GM12874 (cell line): ENCODE results near the gene MSI2.

Source experiments
- TF ChIP-seq, protein P1 (sequence below): IDR thresholded peaks from 2 replicates; pipeline ENCODE4 v1.5.1; 2011; ENCODE audit warnings: low read depth, mild to moderate bottlenecking, control low read depth, low read length, moderate library complexity; ENCODE audit not compliant: insufficient read depth

MSI2 gene

DNA sequence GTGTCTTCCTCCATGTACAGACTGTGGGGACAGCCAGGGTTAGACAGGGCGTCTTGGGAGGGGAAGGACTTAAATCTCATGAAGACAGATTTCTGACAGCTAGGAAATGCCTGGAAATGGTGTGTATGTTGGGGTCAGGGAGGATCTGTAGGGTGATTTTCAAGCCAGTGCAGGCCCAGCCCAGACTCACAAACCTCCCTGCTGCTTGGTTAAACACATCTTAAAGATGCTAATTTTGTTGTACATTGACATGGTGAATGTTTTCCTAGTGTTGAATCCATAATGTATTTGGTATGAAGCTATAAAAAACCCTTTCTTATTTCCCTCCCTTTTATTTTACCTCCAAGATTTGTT is 250.4 kb downstream of the MSI2 start:
- TF ChIP-seq, protein P1, sequence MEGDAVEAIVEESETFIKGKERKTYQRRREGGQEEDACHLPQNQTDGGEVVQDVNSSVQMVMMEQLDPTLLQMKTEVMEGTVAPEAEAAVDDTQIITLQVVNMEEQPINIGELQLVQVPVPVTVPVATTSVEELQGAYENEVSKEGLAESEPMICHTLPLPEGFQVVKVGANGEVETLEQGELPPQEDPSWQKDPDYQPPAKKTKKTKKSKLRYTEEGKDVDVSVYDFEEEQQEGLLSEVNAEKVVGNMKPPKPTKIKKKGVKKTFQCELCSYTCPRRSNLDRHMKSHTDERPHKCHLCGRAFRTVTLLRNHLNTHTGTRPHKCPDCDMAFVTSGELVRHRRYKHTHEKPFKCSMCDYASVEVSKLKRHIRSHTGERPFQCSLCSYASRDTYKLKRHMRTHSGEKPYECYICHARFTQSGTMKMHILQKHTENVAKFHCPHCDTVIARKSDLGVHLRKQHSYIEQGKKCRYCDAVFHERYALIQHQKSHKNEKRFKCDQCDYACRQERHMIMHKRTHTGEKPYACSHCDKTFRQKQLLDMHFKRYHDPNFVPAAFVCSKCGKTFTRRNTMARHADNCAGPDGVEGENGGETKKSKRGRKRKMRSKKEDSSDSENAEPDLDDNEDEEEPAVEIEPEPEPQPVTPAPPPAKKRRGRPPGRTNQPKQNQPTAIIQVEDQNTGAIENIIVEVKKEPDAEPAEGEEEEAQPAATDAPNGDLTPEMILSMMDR = no peak

DNA sequence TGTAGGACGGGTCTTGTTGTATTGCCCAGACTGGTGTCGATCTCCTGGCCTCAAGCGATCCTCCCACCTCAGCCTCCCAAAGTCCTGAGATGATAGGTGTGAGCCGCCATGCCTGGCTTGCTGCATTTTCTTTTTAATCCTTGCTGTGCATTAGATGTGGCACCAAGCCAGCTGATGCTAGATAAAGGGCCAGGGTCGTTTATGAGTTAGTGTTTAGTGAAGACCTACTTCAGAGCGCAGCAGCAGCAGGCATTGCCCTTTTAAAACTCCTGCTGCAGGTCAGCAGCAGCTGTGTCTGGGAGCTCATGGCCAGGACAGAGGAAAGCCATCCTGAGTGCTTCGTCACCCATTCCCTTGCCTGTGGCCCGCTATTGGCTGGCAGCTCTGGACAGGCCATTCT is 251.5 kb downstream of the MSI2 start:
- TF ChIP-seq, protein P1 = no peak

DNA sequence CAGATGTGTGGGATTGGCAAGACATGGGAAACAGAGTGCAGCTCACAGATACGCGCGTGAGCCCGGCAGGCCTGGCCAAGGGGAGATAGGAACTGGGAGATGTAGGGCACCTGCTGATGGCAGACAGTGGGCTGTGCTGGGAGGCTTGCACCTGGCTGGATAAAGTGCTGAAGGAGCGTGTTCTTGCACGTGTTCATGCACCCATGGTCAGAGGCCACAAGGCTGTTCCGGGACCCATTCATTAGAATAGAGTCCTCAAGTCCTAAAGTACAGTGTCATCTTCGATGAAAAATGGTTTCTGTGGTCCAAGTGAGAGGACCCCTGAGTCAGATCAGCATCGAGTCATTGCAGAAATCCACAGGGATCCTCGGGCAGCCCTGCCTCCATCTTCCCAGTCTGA is 252.3 kb downstream of the MSI2 start:
- TF ChIP-seq, protein P1 = no peak

DNA sequence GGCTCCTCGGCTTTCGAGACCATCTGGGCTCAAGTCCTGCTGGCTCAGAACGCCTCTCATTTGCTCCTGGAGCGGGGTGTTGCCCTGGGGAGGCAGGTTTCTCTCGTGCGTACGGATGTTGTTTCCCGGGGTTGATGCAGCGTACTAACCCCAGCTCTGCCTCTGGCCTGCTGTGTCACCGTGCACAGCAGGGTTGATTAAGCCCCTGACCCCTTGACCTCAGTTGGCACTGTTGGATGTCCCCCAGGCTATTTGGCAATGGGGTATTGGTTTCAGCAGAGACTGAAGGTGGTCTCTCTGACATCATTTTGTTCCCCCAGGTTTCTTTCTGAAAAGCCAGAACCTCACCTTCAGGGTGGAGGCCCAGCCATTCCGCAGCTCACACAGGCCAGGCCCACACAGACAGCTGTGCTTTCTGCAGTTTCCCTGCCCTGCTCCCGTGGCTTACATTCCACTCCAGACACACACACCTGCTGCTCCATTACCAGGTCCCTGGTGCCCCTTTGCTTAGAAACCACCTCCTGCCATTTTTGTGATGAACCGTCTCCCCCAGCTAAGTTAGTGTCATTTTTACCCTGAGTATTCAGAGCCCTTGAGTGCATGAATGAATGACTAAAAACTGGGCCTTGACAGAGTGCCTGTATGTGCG is 255.3 kb downstream of the MSI2 start:
- TF ChIP-seq, protein P1 = no peak

DNA sequence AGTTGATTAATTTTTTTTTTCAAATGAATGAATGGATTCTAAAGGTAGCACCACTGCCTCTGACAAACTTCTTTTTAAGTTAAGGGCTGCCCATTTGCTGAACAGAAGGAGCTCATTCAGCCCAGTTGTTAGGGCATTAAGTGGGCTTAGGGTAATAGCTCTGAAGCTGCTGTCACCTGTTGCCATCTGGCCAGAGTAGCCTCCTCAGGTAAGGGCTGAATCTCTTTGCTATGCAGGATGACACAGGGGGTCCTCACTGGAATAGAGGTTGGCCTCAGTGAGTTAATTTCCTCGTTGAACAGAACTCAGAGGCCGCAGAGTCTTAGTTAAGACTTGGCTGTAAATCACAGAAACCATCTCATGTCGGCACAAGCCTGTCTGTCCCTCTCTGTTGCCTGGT is 255.9 kb downstream of the MSI2 start:
- TF ChIP-seq, protein P1 = no peak

DNA sequence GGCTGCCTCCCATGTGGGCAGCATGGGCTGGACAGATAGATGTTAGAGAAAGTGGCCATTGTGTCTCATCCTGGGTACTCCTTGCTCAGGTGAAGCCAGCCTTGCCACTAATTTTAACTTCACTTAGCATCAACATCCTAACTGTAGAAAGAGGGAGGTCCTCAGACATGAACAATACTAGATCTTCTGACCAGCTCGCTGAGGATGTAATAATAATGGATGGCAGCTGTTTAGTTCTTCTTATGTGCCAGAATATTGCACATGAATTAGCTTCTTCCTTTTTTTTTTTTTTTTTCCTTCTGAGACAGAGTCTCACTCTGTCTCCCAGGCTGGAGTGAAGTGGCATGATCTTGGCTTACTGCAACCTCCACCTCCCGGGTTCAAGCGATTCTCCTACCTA is 256.4 kb downstream of the MSI2 start:
- TF ChIP-seq, protein P1 = no peak

DNA sequence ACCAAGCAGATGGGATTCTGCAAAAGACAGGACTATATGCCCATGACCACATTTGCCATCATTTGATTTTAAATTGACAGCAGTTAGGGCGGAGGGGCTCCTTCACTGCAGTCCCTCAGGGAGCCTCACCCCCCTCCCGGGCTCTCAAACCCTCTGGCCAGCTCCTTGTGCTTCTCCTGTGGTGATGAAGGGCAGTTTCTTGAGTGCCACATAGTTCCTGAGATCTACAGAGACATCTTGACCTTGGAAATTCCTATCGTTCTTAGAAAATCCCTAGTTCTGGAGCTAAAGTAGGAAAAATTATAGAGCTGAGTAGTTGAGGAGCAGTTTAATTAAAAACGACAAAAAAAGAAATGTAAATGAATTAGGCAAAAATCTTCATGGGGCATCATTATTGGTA is 257.2 kb downstream of the MSI2 start:
- TF ChIP-seq, protein P1 = no peak

DNA sequence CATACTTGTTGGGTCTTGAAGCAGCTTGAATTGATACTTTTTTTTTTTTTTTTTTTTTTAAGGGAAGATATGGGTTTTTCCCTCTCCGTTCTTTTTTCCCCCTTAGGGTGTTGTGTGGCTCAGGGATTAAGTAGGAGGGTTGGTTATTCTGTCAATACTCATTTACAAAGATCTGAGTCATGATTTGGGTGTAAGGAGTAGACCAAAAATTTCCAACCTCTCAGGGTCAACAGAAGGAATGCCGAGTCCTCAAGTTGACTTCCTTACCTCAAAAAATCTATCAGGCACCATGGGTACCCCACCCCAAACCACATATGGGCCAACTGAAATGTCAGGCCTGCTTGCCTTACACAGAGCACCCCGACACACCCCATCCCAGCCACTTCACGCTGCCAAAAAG is 258.3 kb downstream of the MSI2 start:
- TF ChIP-seq, protein P1 = no peak
